Glutamatergic neuron (in vitro differentiated cells): ENCODE data around the gene ADCY1. TPM values are rescaled to one million over a fixed set of nuclear protein-coding genes. Genes with fewer than 3 reads are reported as not detected.

Experiments used
- DNase-seq: peaks from one replicate; pipeline ENCODE4 v3.0.0; 2022
- H3K27ac Mint-ChIP-seq: one replicate; pipeline ENCODE4 v1.8.0; 2020; ENCODE audit warnings: mild to moderate bottlenecking, mixed read lengths, inconsistent platforms; ENCODE audit not compliant: unreplicated experiment
- H3K27me3 Mint-ChIP-seq: one replicate; pipeline ENCODE4 v1.8.0; 2020; ENCODE audit warnings: mild to moderate bottlenecking, moderate library complexity, mixed read lengths, inconsistent platforms; ENCODE audit not compliant: unreplicated experiment
- H3K36me3 Mint-ChIP-seq: one replicate; pipeline ENCODE4 v1.8.0; 2020; ENCODE audit warnings: mild to moderate bottlenecking, mixed read lengths, inconsistent platforms; ENCODE audit not compliant: unreplicated experiment
- H3K4me1 Mint-ChIP-seq: one replicate; pipeline ENCODE4 v1.8.0; 2020; ENCODE audit warnings: mild to moderate bottlenecking, low read depth, mixed read lengths, inconsistent platforms; ENCODE audit not compliant: unreplicated experiment
- H3K4me3 Mint-ChIP-seq: one replicate; pipeline ENCODE4 v1.8.0; 2020; ENCODE audit warnings: mild to moderate bottlenecking, mixed read lengths, inconsistent platforms; ENCODE audit not compliant: unreplicated experiment
- H3K9me3 Mint-ChIP-seq: one replicate; pipeline ENCODE4 v1.8.0; 2020; ENCODE audit warnings: mild to moderate bottlenecking, moderate library complexity, mixed read lengths, inconsistent platforms; ENCODE audit not compliant: unreplicated experiment
- CTCF ChIP-seq: fragments of 200-600 bp; sonication (generic); IDR thresholded peaks from one replicate; pipeline ENCODE4 v1.5.0; 2021; ENCODE audit not compliant: partially characterized antibody, unreplicated experiment
- total RNA-seq: library from RNA; stranded (reverse); fragmentation: NEBNext Ultra II Directional; extraction: Animal tissue kit (Norgen Biotek cat#: 25700); gene quantifications from one replicate; pipeline ENCODE4 v1.2.1, GENCODE V29; 2021; ENCODE audit not compliant: unreplicated experiment

The ADCY1 gene
- total RNA-seq, 1 donor from 2014 or later, result 51.9 TPM

- Mint-ChIP-seq H3K36me3 (no peaks in the 10 kb centered on the region), H3K9me3 (peaks cover 12% of the 10 kb centered on the region), H3K4me1 (peaks cover 30% of the 10 kb centered on the region), H3K4me3 (no peak overlapping the region), H3K27me3 (peaks cover 2% of the 10 kb centered on the region), H3K27ac (no peak overlapping the region)
- DNase-seq, result no peak
- TF ChIP-seq CTCF, result no peak
These were observed 21.9 kb downstream of the ADCY1 start for GRCh38 chr7:45595809-45596664.

- Mint-ChIP-seq H3K4me1 (peaks cover 24% of the 10 kb centered on the region), H3K27me3 (peaks cover 2% of the 10 kb centered on the region), H3K36me3 (no peaks in the 10 kb centered on the region), H3K27ac (no peak overlapping the region), H3K9me3 (peaks cover 12% of the 10 kb centered on the region), H3K4me3 (no peak overlapping the region)
- DNase-seq, result no peak
- no peak for TF ChIP-seq CTCF
These were observed 22.5 kb downstream of the ADCY1 start for GRCh38 chr7:45596665-45597095.

- no peak overlapping the region for H3K4me3 Mint-ChIP-seq
- no peaks in the 10 kb centered on the region for H3K36me3 Mint-ChIP-seq
- no peak for TF ChIP-seq CTCF
- peaks cover 8% of the 10 kb centered on the region for H3K9me3 Mint-ChIP-seq
- no peak overlapping the region for H3K27ac Mint-ChIP-seq
- peaks cover 19% of the 10 kb centered on the region for H3K4me1 Mint-ChIP-seq
- no peak for DNase-seq
- H3K27me3 Mint-ChIP-seq, result peaks cover 2% of the 10 kb centered on the region
These were observed 23.3 kb downstream of the ADCY1 start for GRCh38 chr7:45597286-45597984.

GRCh38 chr7:45598886-45599520 is 24.8 kb downstream of the ADCY1 start:
- Mint-ChIP-seq H3K27ac (no peak overlapping the region), H3K4me3 (no peak overlapping the region), H3K27me3 (peaks cover 2% of the 10 kb centered on the region), H3K4me1 (peaks cover 19% of the 10 kb centered on the region), H3K9me3 (peaks cover 8% of the 10 kb centered on the region), H3K36me3 (no peaks in the 10 kb centered on the region)
- DNase-seq, result no peak
- TF ChIP-seq CTCF, result no peak
